Heart left ventricle (tissue), 16 donors: Measurements from ENCODE around the gene CIAO2A. TPM values are rescaled to one million over a fixed set of nuclear protein-coding genes. Genes with fewer than 3 reads are reported as not detected.

Experiments used
- ATAC-seq, 4 donors: fragments of 200-7000 bp; cut with Tn5 transposase; one replicate each; pipeline ENCODE4 v1.9.1; 2020 to 2022; ENCODE audit warnings: moderate library complexity in 4 of 4, mild to moderate bottlenecking in 3 of 4, moderate number of reproducible peaks in 1 of 4
- DNase-seq, 5 donors: peaks; one replicate each; pipeline ENCODE4 v3.0.0-alpha.2; 2020
- H3K27ac ChIP-seq, 12 donors: fragments of 200-600 bp; sonication (generic) in 4 of 12; one replicate each; pipeline versions ENCODE4 v1.5.0 to v1.8.0; 2016 to 2022; ENCODE audit warnings: mild to moderate bottlenecking in 2 of 12
- H3K27me3 ChIP-seq, 9 donors: fragments of 200-600 bp; sonication (generic) in 2 of 9; one replicate each; pipeline versions ENCODE4 v1.5.1 to v1.8.0; 2016 to 2022; ENCODE audit warnings: mild to moderate bottlenecking in 3 of 9
- H3K36me3 ChIP-seq, 9 donors: fragments of 200-600 bp; sonication (generic) in 2 of 9; one replicate each; pipeline versions ENCODE4 v1.5.0 to v1.8.0; 2018 to 2022; ENCODE audit warnings: mild to moderate bottlenecking in 2 of 9
- H3K4me1 ChIP-seq, 12 donors: fragments of 200-600 bp; sonication (generic) in 4 of 12; one replicate each; pipeline versions ENCODE4 v1.5.0 to v1.8.0; 2016 to 2022; ENCODE audit warnings: mild to moderate bottlenecking in 3 of 12
- H3K4me3 ChIP-seq, 12 donors: fragments of 200-600 bp; sonication (generic) in 4 of 12; one replicate each; pipeline versions ENCODE4 v1.5.0 to v1.8.0; 2017 to 2022; ENCODE audit warnings: mild to moderate bottlenecking in 9 of 12, moderate library complexity in 4 of 12
- H3K9me3 ChIP-seq, 12 donors: fragments of 200-600 bp; sonication (generic) in 4 of 12; one replicate each; pipeline versions ENCODE4 v1.5.0 to v1.8.0; 2016 to 2022; ENCODE audit warnings: mild to moderate bottlenecking in 1 of 12
- CTCF ChIP-seq, 12 donors: fragments of 200-600 bp; sonication (generic) in 4 of 12; IDR thresholded peaks; one replicate each; pipeline versions ENCODE4 v1.5.0 to v1.8.0; 2018 to 2022; ENCODE audit warnings: antibody characterized with exemption in 12 of 12, mild to moderate bottlenecking in 5 of 12
- POLR2A ChIP-seq, 2 donors: fragments of 450-650 bp; IDR thresholded peaks; one replicate each; pipeline ENCODE4 v1.6.1; 2017; ENCODE audit warnings: antibody characterized with exemption in 2 of 2, mild to moderate bottlenecking in 2 of 2, moderate library complexity in 2 of 2
- WGBS, 4 donors: extraction: QIAGEN DNeasy Blood & Tissue Kit in 2 of 4; methylation state at CpG; one replicate each; pipeline versions ENCODE4 v1.1.5 to v1.1.7; 2013 to 2018; 5-methylcytosine and 5-hydroxymethylcytosine counted together
- intact Hi-C, 10 donors: fragments of 100-400 bp; cut with DNase I; formaldehyde crosslinking; loops; one replicate each; pipeline versions ENCODE4 v1.11.1 to v1.14.2; 2022
- polyA plus RNA-seq, 2 donors: library from polyadenylated mRNA; stranded (reverse); fragments of 200-250 nt; gene quantifications; one replicate each; pipeline ENCODE4 v1.2.3, GENCODE V29; 2013
- total RNA-seq, 9 donors: library from RNA; depleted of rRNA in 2 of 9; stranded (reverse); fragments of >200 nt in 2 of 9; fragmentation: NEBNext Ultra II Directional in 3 of 9; extraction: Animal tissue kit (Norgen Biotek cat#: 25700) in 3 of 9; gene quantifications; one replicate each; pipeline versions ENCODE4 v1.1.0 to v1.2.4, GENCODE V29; 2016 to 2023
- donor health status: ischemic (EF 13 %, LVEDD 7.1; RV severe dilation, severe dysfunction).
- donor health status: healthy with polysubstance abuse.
- donor health status: DM: no; HTN: yes; CAD: no.
- donor health status: DM: no; HTN: no; CAD: no.
- donor health status: ischemic (EF 25% LVEDD 6.9; RV normal size, moderate dysfunction).
- donor health status: ischemic (EF 25% LVEDD 5.7; RV mildly dilated, moderate dysfunction).
- donor health status: healthy.
- donor health status: DM: yes; HTN: yes; CAD: no.
- donor health status: ischemic (EF 35%, LVEDD 5.7; RV mildly dilated, moderate dysfunction).
- donor health status: nonischemic (EF 11% LVEDD 7.7; RV severe dilation, severe dysfunction).
- donor health status: DM: yes; HTN: yes; CAD: no.
- donor health status: PGD.
- donor health status: ischemic (EF 29% LVEDD 5.4; RV normal size, mild dysfunction).
- donor health status: nonischemic (EF 23%, LVEDD 6.1; RV moderate dilation, normal function).

The CIAO2A gene
- total and polyA plus RNA-seq, 11 donors: 41.6 to 114 (median 56.5) TPM

DNA sequence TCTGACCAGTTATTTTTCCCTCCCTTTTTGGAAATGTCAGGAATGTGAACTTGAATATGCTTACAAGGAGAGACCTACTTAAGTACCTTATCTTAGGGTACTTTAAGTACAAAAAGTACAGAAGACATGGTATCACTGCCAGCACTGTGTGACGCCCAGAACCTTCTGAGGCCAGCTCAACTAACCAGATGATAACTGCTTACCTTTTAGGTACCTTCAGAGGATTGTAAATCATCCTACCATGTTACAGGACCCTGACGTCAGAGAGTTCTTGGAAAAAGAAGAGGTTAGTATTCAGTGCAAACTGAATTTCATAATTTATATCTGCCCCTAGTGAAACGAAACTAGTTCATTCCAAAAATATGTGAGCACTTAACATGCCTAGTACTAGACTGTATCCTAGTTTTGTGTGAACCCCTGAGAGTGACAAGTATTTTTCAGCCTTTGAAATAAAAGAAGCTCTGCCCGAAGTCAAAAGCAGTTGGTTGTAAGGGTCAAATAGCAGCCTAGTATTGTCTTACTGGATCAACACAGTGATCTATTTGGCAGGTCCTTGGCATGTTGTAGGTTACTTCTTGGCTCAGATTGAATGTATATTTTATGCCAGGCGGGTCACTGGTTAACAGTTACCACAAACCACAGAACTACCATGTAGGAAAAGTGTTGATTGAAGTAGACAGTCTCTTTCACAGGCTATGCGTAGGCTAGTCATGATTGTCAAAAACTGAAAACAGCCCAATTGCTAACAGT is 34.1 kb upstream of the CIAO2A start:
- WGBS, 4 donors: 69 to 75% (median 72%) methylated on average over 6 of the region's 6 CpGs
- Histone ChIP-seq H3K4me3 (no peak overlapping the region), H3K27ac (peak overlapping the region in 2 of 12 donors; percentile 3 to 33), H3K36me3 (peaks cover 0 to 100% (median 99%) of the 10 kb centered on the region in 9 donors), H3K4me1 (peaks cover 0 to 23% (median 0%) of the 10 kb centered on the region in 12 donors), H3K9me3 (no peaks in the 10 kb centered on the region), H3K27me3 (no peaks in the 10 kb centered on the region)
- ATAC-seq (peak in 2 of 4 donors; percentile 33 to 59), DNase-seq (no peak)
- intact Hi-C loops: no loop called here
- TF ChIP-seq CTCF (IDR thresholded peaks at IDR 0.05): no peak

DNA sequence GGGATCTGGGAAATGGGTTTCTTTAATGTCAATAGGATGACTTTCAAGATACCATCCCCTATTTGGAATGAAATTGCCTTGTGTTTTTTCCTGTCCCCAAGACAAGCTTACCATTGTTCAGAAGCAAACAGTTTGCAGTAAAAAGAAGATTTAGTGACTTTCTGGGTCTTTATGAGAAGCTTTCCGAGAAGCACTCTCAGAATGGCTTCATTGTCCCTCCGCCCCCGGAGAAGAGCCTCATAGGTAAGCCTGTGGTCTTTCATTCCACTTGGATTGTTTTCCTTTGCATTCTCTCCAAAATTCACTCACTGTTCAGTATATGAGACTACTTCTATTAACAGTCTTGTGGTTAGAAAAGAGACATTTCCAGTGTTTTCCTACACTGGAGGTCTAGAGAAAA is 32.3 kb upstream of the CIAO2A start:
- DNase-seq: no peak
- H3K9me3 ChIP-seq: no peaks in the 10 kb centered on the region
- H3K4me3 ChIP-seq: no peak overlapping the region
- 61 to 100% (median 78%) methylated on average over 3 of the region's 3 CpGs for WGBS, 4 donors
- H3K27ac ChIP-seq: no peak overlapping the region
- H3K27me3 ChIP-seq: no peaks in the 10 kb centered on the region
- H3K4me1 ChIP-seq: peaks cover 0 to 9% (median 0%) of the 10 kb centered on the region in 12 donors
- no peak for ATAC-seq
- intact Hi-C loops: no loop called here
- peaks cover 0 to 100% (median 99%) of the 10 kb centered on the region in 9 donors for H3K36me3 ChIP-seq
- TF ChIP-seq CTCF (IDR thresholded peaks at IDR 0.05) (no peak), POLR2A (IDR thresholded peaks at IDR 0.05) (no peak)

GRCh38 chr15:64122936-64123351 is 29.3 kb upstream of the CIAO2A start:
- no peaks in the 10 kb centered on the region for H3K27me3 ChIP-seq
- intact Hi-C loops: no loop called here
- H3K36me3 ChIP-seq: peaks cover 0 to 100% (median 99%) of the 10 kb centered on the region in 9 donors
- peaks cover 0 to 9% (median 0%) of the 10 kb centered on the region in 12 donors for H3K4me1 ChIP-seq
- no peak for DNase-seq
- peak in 1 of 4 donors; percentile 22 for ATAC-seq
- H3K27ac ChIP-seq: no peak overlapping the region
- no peak overlapping the region for H3K4me3 ChIP-seq
- WGBS, 4 donors: 88 to 95% (median 92%) methylated on average over 3 of the region's 3 CpGs
- TF ChIP-seq POLR2A (IDR thresholded peaks at IDR 0.05) (no peak), CTCF (IDR thresholded peaks at IDR 0.05) (no peak)
- no peaks in the 10 kb centered on the region for H3K9me3 ChIP-seq

DNA sequence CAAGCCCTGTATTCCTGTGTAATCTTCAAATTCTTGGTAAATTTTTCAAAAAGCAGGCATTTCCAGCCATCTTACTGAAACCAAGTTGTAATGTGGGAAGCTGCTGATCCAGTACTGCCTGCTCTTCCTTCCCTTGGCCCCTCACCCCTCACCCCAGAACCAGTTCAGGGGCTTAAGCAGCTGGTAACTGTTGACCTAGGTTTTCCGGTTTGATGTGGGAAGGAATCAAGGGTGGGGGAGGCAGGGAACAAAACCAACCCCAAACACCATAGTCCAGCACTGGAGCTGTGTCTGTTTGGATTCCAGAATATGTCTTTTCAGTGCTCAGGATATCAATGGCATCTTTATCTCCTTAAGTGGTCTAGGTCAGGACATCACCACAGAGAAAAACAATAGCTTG is 28.8 kb upstream of the CIAO2A start:
- DNase-seq (no peak), ATAC-seq (no peak)
- 80 to 93% (median 85%) methylated on average over 1 of the region's 1 CpG for WGBS, 4 donors
- no peak overlapping the region for H3K27ac ChIP-seq
- no peak overlapping the region for H3K4me3 ChIP-seq
- intact Hi-C loops: no loop called here
- H3K9me3 ChIP-seq: no peaks in the 10 kb centered on the region
- H3K27me3 ChIP-seq: no peaks in the 10 kb centered on the region
- TF ChIP-seq POLR2A (IDR thresholded peaks at IDR 0.05) (no peak), CTCF (IDR thresholded peaks at IDR 0.05) (no peak)
- H3K4me1 ChIP-seq: peaks cover 0 to 6% (median 0%) of the 10 kb centered on the region in 12 donors
- peaks cover 0 to 100% (median 99%) of the 10 kb centered on the region in 9 donors for H3K36me3 ChIP-seq
